ENCODE data around the gene MYO9B. TPM values are rescaled to one million over a fixed set of nuclear protein-coding genes. Genes with fewer than 3 reads are reported as not detected.
A peak's percentile ranks its signal among the peaks of the same experiment; 100 is the strongest.

Gene MYO9B
- total and polyA plus RNA-seq, 2 of the 13 experiments (the other 11 are each of a cell fraction or from before 2014, with no cell fraction given): 18.0 to 18.3 TPM

DNA sequence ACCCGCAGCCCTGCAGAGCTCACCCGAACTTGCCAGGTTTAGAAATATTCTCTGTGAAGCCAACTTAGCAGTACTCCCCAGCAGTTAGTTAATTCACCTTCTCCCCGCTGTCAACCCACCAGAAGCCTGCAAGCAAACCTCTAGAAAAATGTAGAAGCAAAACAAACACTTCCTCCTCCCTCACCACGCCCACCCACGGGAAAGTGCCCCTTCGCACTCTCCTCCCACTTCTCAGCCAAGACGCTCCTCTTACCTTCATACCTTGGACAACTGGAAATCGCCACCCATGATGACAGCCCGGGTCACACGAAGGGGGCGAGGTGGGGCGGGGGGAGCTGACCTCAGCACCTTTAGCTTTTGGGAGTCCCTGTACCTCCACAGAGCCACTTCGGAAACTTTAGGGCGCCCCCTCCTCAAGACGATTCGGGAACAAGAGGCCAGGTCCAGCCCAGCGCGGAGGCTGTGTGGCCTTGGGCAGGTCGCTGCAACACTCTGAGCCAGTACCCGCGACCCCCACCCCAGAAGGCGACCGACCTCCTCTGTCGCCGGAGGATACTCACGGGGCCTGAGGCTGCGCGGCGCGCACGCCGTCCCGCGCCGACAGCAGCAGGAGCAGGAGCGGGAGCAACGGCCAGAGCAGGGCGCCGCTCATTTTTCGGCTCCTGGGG lies 49.5 kb upstream of the MYO9B start:
- TF ChIP-seq ATF7 (IDR thresholded peaks at IDR 0.05) (no peak), ATF7 (CRISPR knock-in tag; IDR thresholded peaks at IDR 0.05) (no peak), EZH2 (conservative IDR thresholded peaks at IDR 0.05; ENCODE audit: low read depth, low read length) (0 out of 2 replicates have a peak, but pooled peaks have one; percentile 50), ZNF816 (CRISPR knock-in tag; IDR thresholded peaks at IDR 0.05; ENCODE audit: borderline replicate concordance) (no peak), ELF3 (CRISPR knock-in tag; IDR thresholded peaks at IDR 0.05) (no peak), SMAD3 (CRISPR knock-in tag; IDR thresholded peaks at IDR 0.05) (no peak), NR1H2 (CRISPR knock-in tag; IDR thresholded peaks at IDR 0.05; ENCODE audit: borderline replicate concordance, low read depth) (no peak), ZNF460 (CRISPR knock-in tag; IDR thresholded peaks at IDR 0.05; ENCODE audit: borderline replicate concordance) (no peak), ZNF768 (CRISPR knock-in tag; IDR thresholded peaks at IDR 0.05) (peak; percentile 77; the same call in 1 of the 2 replicates), KDM5B (CRISPR knock-in tag; IDR thresholded peaks at IDR 0.05; ENCODE audit: borderline replicate concordance) (no peak)
- TF ChIP-seq, protein P1, sequence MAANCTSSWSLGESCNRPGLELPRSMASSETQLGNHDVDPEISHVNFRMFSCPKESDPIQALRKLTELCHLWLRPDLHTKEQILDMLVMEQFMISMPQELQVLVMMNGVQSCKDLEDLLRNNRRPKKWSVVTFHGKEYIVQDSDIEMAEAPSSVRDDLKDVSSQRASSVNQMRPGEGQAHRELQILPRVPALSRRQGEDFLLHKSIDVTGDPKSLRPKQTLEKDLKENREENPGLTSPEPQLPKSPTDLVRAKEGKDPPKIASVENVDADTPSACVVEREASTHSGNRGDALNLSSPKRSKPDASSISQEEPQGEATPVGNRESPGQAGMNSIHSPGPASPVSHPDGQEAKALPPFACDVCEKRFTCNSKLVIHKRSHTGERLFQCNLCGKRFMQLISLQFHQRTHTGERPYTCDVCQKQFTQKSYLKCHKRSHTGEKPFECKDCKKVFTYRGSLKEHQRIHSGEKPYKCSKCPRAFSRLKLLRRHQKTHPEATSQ (CRISPR knock-in tag; IDR thresholded peaks at IDR 0.05; ENCODE audit: borderline replicate concordance): no peak
- TF ChIP-seq, protein P2, sequence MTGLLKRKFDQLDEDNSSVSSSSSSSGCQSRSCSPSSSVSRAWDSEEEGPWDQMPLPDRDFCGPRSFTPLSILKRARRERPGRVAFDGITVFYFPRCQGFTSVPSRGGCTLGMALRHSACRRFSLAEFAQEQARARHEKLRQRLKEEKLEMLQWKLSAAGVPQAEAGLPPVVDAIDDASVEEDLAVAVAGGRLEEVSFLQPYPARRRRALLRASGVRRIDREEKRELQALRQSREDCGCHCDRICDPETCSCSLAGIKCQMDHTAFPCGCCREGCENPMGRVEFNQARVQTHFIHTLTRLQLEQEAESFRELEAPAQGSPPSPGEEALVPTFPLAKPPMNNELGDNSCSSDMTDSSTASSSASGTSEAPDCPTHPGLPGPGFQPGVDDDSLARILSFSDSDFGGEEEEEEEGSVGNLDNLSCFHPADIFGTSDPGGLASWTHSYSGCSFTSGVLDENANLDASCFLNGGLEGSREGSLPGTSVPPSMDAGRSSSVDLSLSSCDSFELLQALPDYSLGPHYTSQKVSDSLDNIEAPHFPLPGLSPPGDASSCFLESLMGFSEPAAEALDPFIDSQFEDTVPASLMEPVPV (CRISPR knock-in tag; IDR thresholded peaks at IDR 0.05): no peak
- Histone ChIP-seq H3K9ac (ENCODE audit: insufficient read depth, low read depth, low read length) (no peak overlapping the region), H3K36me3 (replicated peaks in 1 of 2; ENCODE audit: control insufficient read depth in 1 of 2, insufficient read depth in 2 of 2, low read length in 2 of 2) (no peaks in the 10 kb centered on the region), H4K20me1 (ENCODE audit: insufficient read depth, low read length) (no peaks in the 10 kb centered on the region), H3K4me2 (ENCODE audit: low read depth, low read length) (no peak overlapping the region; the same call in 1 of the 2 replicates), H2AFZ (ENCODE audit: low read length) (no peak overlapping the region), H3K27ac (ENCODE audit: extremely low read length, insufficient read depth, low read length) (no peak overlapping the region), H3K4me3 (replicated peaks in 1 of 3; ENCODE audit: insufficient read depth in 1 of 3, low read depth in 2 of 3, low read length in 3 of 3) (no peak overlapping the region; a peak in 1 of 6 replicates), H3K4me1 (ENCODE audit: insufficient read depth, low read length) (no peaks in the 10 kb centered on the region), H3K9me3 (ENCODE audit: low read length) (no peaks in the 10 kb centered on the region), H3K79me2 (ENCODE audit: insufficient read depth, low read length) (no peaks in the 10 kb centered on the region), H3K27me3 (ENCODE audit: control insufficient read depth in 1 of 2, insufficient read depth in 2 of 2, low read length in 2 of 2) (peaks cover 8 to 33% of the 10 kb centered on the region in 2 experiments)
- in situ Hi-C loops (cut with HindIII; ENCODE audit: extremely low pct_ligation_motif_present, low pct_unique_long_range_greater_than_20kb): no loop called here
- FAIRE-seq: no peak
- DNase-seq (ENCODE audit: low spot score): no peak
- WGBS (ENCODE audit: low lambda C conversion rate): 17% methylated on average over 17 of the region's 40 CpGs
- ChIA-PET CTCF (ENCODE audit: low intra/inter-chr PET ratio, low total read pairs) (no interaction called here), POLR2A (no interaction called here)
- BruUV-seq (replicated peaks): no TSS peak
- intact Hi-C loops (cut with micrococcal nuclease; ENCODE audit: unreplicated experiment): no loop called here
- no peak for ATAC-seq
